Testis (tissue), 2 donors: Measurements from ENCODE around the gene GH2.

Source experiments
- POLR2A ChIP-seq: fragments of 450-650 bp; IDR thresholded peaks from one replicate; pipeline ENCODE4 v1.6.1; 2017; ENCODE audit warnings: antibody characterized with exemption, mild to moderate bottlenecking, moderate library complexity
- TF ChIP-seq, protein P1 (sequence below), 3 experiments: fragments of 450-650 bp in 2 of 3; fragments of 200-600 bp in 1 of 3; sonication (generic) in 1 of 3; IDR thresholded peaks; one replicate each; pipeline ENCODE4 v1.5.1; 2016 to 2019; ENCODE audit warnings: antibody characterized with exemption in 3 of 3, mild to moderate bottlenecking in 2 of 3, moderate library complexity in 1 of 3

DNA sequence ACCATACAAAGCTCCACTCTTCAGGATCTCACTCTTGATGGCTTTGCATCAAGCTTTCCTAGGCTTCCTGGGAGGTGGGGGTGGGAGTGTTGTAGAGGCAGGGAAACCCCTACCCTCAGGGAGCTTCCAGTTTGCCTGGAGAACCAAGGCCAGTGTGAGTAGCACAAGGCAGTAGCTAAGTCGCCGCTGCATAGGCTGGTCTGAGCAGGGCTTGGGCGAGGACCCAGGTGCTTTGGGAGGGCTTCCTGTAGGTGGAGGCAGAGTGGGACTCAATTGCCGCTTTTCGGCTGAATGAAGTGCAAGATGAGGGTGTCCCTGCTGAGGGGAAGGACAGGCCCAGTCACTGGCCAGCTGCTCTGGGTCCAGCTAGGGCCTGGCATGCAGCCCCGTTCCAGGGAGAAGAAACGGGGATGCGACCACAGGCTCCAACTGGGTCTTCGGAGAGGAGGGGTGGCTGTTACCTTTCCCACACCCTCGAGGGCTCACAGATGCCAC lies 46.5 kb upstream of the GH2 start:
- TF ChIP-seq POLR2A, result no peak
- TF ChIP-seq, protein P1, sequence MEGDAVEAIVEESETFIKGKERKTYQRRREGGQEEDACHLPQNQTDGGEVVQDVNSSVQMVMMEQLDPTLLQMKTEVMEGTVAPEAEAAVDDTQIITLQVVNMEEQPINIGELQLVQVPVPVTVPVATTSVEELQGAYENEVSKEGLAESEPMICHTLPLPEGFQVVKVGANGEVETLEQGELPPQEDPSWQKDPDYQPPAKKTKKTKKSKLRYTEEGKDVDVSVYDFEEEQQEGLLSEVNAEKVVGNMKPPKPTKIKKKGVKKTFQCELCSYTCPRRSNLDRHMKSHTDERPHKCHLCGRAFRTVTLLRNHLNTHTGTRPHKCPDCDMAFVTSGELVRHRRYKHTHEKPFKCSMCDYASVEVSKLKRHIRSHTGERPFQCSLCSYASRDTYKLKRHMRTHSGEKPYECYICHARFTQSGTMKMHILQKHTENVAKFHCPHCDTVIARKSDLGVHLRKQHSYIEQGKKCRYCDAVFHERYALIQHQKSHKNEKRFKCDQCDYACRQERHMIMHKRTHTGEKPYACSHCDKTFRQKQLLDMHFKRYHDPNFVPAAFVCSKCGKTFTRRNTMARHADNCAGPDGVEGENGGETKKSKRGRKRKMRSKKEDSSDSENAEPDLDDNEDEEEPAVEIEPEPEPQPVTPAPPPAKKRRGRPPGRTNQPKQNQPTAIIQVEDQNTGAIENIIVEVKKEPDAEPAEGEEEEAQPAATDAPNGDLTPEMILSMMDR (IDR thresholded peaks at IDR 0.05), result no peak
